Ovary (tissue), 3 donors: ENCODE data around the gene CDKN2B-AS1.

ENCODE experiments used
- POLR2A ChIP-seq: fragments of 450-650 bp; IDR thresholded peaks from one replicate; pipeline ENCODE4 v1.6.1; 2017; ENCODE audit warnings: antibody characterized with exemption, mild to moderate bottlenecking, moderate library complexity
- TF ChIP-seq, protein P1 (sequence below), 3 donors: fragments of 450-650 bp in 2 of 3; fragments of 200-600 bp in 1 of 3; IDR thresholded peaks; one replicate each; pipeline versions ENCODE4 v1.5.1 to v1.8.0; 2016 to 2022; ENCODE audit warnings: antibody characterized with exemption in 3 of 3, mild to moderate bottlenecking in 1 of 3
- donor health status: DM: no; HTN: no; CAD: no.

DNA sequence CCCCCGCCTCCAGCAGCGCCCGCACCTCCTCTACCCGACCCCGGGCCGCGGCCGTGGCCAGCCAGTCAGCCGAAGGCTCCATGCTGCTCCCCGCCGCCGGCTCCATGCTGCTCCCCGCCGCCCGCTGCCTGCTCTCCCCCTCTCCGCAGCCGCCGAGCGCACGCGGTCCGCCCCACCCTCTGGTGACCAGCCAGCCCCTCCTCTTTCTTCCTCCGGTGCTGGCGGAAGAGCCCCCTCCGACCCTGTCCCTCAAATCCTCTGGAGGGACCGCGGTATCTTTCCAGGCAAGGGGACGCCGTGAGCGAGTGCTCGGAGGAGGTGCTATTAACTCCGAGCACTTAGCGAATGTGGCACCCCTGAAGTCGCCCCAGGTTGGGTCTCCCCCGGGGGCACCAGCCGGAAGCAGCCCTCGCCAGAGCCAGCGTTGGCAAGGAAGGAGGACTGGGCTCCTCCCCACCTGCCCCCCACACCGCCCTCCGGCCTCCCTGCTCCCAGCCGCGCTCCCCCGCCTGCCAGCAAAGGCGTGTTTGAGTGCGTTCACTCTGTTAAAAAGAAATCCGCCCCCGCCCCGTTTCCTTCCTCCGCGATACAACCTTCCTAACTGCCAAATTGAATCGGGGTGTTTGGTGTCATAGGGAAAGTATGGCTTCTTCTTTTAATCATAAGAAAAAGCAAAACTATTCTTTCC, 19.7 kb upstream of the CDKN2B-AS1 start:
- no peak for TF ChIP-seq POLR2A
- TF ChIP-seq, protein P1, sequence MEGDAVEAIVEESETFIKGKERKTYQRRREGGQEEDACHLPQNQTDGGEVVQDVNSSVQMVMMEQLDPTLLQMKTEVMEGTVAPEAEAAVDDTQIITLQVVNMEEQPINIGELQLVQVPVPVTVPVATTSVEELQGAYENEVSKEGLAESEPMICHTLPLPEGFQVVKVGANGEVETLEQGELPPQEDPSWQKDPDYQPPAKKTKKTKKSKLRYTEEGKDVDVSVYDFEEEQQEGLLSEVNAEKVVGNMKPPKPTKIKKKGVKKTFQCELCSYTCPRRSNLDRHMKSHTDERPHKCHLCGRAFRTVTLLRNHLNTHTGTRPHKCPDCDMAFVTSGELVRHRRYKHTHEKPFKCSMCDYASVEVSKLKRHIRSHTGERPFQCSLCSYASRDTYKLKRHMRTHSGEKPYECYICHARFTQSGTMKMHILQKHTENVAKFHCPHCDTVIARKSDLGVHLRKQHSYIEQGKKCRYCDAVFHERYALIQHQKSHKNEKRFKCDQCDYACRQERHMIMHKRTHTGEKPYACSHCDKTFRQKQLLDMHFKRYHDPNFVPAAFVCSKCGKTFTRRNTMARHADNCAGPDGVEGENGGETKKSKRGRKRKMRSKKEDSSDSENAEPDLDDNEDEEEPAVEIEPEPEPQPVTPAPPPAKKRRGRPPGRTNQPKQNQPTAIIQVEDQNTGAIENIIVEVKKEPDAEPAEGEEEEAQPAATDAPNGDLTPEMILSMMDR (IDR thresholded peaks at IDR 0.05) = no peak
